WTC11 (cell line): Measurements from ENCODE around the gene TMEM178B. TPM values are rescaled to one million over a fixed set of nuclear protein-coding genes. Genes with fewer than 3 reads are reported as not detected.

Source experiments
- ATAC-seq: fragments of 200-7000 bp; cut with Tn5 transposase; 2 replicates; pipeline ENCODE4 v1.10.0; 2021; ENCODE audit warnings: mild to moderate bottlenecking, moderate library complexity
- CTCF ChIA-PET: fragments of 300-600 bp; sonication (Branson Sonifier 250); formaldehyde crosslinking; loops from one replicate; lab custom pipeline; 2021; ENCODE audit warnings: antibody characterized with exemption; lab: Charles Lee
- POLR2A ChIA-PET: fragments of 350-600 bp; sonication (Branson Sonifier 250); formaldehyde crosslinking; loops from one replicate; lab custom pipeline; 2021; ENCODE audit warnings: antibody characterized with exemption; lab: Charles Lee
- DNase-seq: peaks from one replicate; pipeline ENCODE4 v3.0.0; 2021; ENCODE audit warnings: low spot score
- H3K27ac Mint-ChIP-seq: 2 replicates; pipeline ENCODE4 v1.8.0; 2021; ENCODE audit warnings: mixed read lengths
- H3K27me3 Mint-ChIP-seq: 2 replicates; pipeline ENCODE4 v1.8.0; 2021; ENCODE audit warnings: low read depth, mild to moderate bottlenecking, moderate library complexity, mixed read lengths
- H3K36me3 Mint-ChIP-seq: 2 replicates; pipeline ENCODE4 v1.8.0; 2021; ENCODE audit warnings: mixed read lengths
- H3K4me1 Mint-ChIP-seq: 2 replicates; pipeline ENCODE4 v1.8.0; 2022; ENCODE audit warnings: mixed read lengths
- H3K4me3 Mint-ChIP-seq: 2 replicates; pipeline ENCODE4 v1.8.0; 2021; ENCODE audit warnings: mild to moderate bottlenecking, moderate library complexity, mixed read lengths
- H3K9me3 Mint-ChIP-seq: 2 replicates; pipeline ENCODE4 v1.8.0; 2021; ENCODE audit warnings: mixed read lengths
- CREM ChIP-seq: sonication (generic); formaldehyde crosslinking; IDR thresholded peaks from 2 replicates; pipeline ENCODE4 v1.8.1; 2022; ENCODE audit warnings: mild to moderate bottlenecking, missing genetic modification reagents, moderate library complexity
- FOXJ3 ChIP-seq: sonication (generic); formaldehyde crosslinking; IDR thresholded peaks from 2 replicates; pipeline ENCODE4 v1.9.0; 2021; ENCODE audit warnings: missing genetic modification reagents, mild to moderate bottlenecking, borderline replicate concordance
- FOXK1 ChIP-seq: sonication (generic); formaldehyde crosslinking; IDR thresholded peaks from 2 replicates; pipeline ENCODE4 v1.8.0; 2022; ENCODE audit warnings: mild to moderate bottlenecking, moderate library complexity, missing genetic modification reagents
- GABPB1 ChIP-seq: sonication (generic); formaldehyde crosslinking; IDR thresholded peaks from 2 replicates; pipeline ENCODE4 v1.8.1; 2023; ENCODE audit warnings: mild to moderate bottlenecking, missing genetic modification reagents
- GRHL2 ChIP-seq: fragments of 250-450 bp; sonication (Bioruptor Pico); IDR thresholded peaks from 2 replicates; pipeline ENCODE4 v1.8.0; 2022; ENCODE audit warnings: mild to moderate bottlenecking, moderate library complexity; ENCODE audit not compliant: insufficient replicate concordance, severe bottlenecking
- MYBL2 ChIP-seq: sonication (generic); formaldehyde crosslinking; IDR thresholded peaks from 2 replicates; pipeline ENCODE4 v1.8.1; 2023; ENCODE audit warnings: mild to moderate bottlenecking, moderate library complexity, missing genetic modification reagents
- NFATC4 ChIP-seq: fragments of 250-450 bp; sonication (Bioruptor Pico); IDR thresholded peaks from 2 replicates; pipeline ENCODE4 v1.9.0; 2021; ENCODE audit warnings: mild to moderate bottlenecking
- NR1H2 ChIP-seq: sonication (generic); formaldehyde crosslinking; IDR thresholded peaks from 2 replicates; pipeline ENCODE4 v1.9.0; 2021; ENCODE audit warnings: mild to moderate bottlenecking, moderate library complexity, missing genetic modification reagents
- PRRX2 ChIP-seq: fragments of 250-450 bp; sonication (Bioruptor Pico); IDR thresholded peaks from 2 replicates; pipeline ENCODE4 v1.8.0; 2021; ENCODE audit warnings: mild to moderate bottlenecking
- RORB ChIP-seq: fragments of 250-450 bp; sonication (Bioruptor Pico); IDR thresholded peaks from 2 replicates; pipeline ENCODE4 v1.9.0; 2021; ENCODE audit warnings: mild to moderate bottlenecking
- SMAD4 ChIP-seq: sonication (generic); formaldehyde crosslinking; IDR thresholded peaks from 2 replicates; pipeline ENCODE4 v1.8.0; 2022; ENCODE audit warnings: mild to moderate bottlenecking, missing genetic modification reagents
- SOX15 ChIP-seq: fragments of 250-450 bp; sonication (Bioruptor Pico); IDR thresholded peaks from 2 replicates; pipeline ENCODE4 v1.9.0; 2021; ENCODE audit warnings: mild to moderate bottlenecking
- SP1 ChIP-seq: sonication (generic); formaldehyde crosslinking; conservative IDR thresholded peaks from 2 replicates; pipeline ENCODE4 v1.8.1; 2022; ENCODE audit warnings: missing genetic modification reagents
- ZNF138 ChIP-seq: sonication (generic); formaldehyde crosslinking; conservative IDR thresholded peaks from 2 replicates; pipeline ENCODE4 v1.8.1; 2022; ENCODE audit warnings: mild to moderate bottlenecking, moderate library complexity, missing genetic modification reagents
- ZNF219 ChIP-seq: sonication (generic); formaldehyde crosslinking; IDR thresholded peaks from 2 replicates; pipeline ENCODE4 v1.8.0; 2023; ENCODE audit warnings: missing genetic modification reagents, mild to moderate bottlenecking, borderline replicate concordance
- ZNF423 ChIP-seq: fragments of 250-450 bp; sonication (Bioruptor Pico); IDR thresholded peaks from 2 replicates; pipeline ENCODE4 v2.1.2; 2022; ENCODE audit warnings: mild to moderate bottlenecking, moderate library complexity
- total RNA-seq: library from RNA; stranded (reverse); gene quantifications from 3 replicates; pipeline ENCODE4 v1.2.3, GENCODE V29; 2021
- TF ChIP-seq, protein P1 (sequence below): sonication (generic); formaldehyde crosslinking; IDR thresholded peaks from 2 replicates; pipeline ENCODE4 v1.8.1; 2023; ENCODE audit warnings: mild to moderate bottlenecking, missing genetic modification reagents, borderline replicate concordance
- TF ChIP-seq, protein P2 (sequence below): sonication (generic); formaldehyde crosslinking; IDR thresholded peaks from 2 replicates; pipeline ENCODE4 v1.8.0; 2022; ENCODE audit warnings: mild to moderate bottlenecking, missing genetic modification reagents
- TF ChIP-seq, protein P3 (sequence below): sonication (generic); formaldehyde crosslinking; conservative IDR thresholded peaks from 2 replicates; pipeline ENCODE4 v1.8.1; 2022; ENCODE audit warnings: mild to moderate bottlenecking, missing genetic modification reagents
- TF ChIP-seq, protein P4 (sequence below): fragments of 250-450 bp; sonication (Bioruptor Pico); IDR thresholded peaks from 2 replicates; pipeline ENCODE4 v2.1.2; 2022; ENCODE audit warnings: mild to moderate bottlenecking, moderate library complexity
- TF ChIP-seq, protein P5 (sequence below): sonication (generic); formaldehyde crosslinking; IDR thresholded peaks from 2 replicates; pipeline ENCODE4 v1.8.0; 2022; ENCODE audit warnings: mild to moderate bottlenecking, missing genetic modification reagents
- TF ChIP-seq, protein P6 (sequence below): sonication (generic); formaldehyde crosslinking; IDR thresholded peaks from 2 replicates; pipeline ENCODE4 v1.8.1; 2023; ENCODE audit warnings: mild to moderate bottlenecking, missing genetic modification reagents

The TMEM178B gene
- total RNA-seq, 1 experiment from 2014 or later: 20.4 TPM

DNA sequence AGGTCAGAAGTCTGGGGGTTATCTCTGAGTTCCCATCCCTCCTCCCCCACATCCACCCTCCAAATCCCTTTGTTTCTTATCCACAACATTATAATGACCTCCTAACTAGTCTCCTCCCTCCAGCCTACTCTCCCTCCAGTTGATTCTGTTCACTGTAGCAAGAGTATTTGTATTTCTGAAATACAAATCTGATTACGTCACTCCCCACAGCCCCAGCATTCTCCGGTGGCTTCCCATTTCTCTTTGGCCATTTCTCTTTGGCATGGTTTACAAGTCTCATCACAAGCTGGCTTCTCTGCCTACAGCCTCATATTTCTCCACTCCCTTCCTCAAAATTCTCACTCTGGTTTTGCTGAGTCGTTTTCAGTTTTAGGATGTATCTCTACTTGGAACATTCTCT is 34.5 kb upstream of the TMEM178B start (continued):
- TF ChIP-seq, protein P1, sequence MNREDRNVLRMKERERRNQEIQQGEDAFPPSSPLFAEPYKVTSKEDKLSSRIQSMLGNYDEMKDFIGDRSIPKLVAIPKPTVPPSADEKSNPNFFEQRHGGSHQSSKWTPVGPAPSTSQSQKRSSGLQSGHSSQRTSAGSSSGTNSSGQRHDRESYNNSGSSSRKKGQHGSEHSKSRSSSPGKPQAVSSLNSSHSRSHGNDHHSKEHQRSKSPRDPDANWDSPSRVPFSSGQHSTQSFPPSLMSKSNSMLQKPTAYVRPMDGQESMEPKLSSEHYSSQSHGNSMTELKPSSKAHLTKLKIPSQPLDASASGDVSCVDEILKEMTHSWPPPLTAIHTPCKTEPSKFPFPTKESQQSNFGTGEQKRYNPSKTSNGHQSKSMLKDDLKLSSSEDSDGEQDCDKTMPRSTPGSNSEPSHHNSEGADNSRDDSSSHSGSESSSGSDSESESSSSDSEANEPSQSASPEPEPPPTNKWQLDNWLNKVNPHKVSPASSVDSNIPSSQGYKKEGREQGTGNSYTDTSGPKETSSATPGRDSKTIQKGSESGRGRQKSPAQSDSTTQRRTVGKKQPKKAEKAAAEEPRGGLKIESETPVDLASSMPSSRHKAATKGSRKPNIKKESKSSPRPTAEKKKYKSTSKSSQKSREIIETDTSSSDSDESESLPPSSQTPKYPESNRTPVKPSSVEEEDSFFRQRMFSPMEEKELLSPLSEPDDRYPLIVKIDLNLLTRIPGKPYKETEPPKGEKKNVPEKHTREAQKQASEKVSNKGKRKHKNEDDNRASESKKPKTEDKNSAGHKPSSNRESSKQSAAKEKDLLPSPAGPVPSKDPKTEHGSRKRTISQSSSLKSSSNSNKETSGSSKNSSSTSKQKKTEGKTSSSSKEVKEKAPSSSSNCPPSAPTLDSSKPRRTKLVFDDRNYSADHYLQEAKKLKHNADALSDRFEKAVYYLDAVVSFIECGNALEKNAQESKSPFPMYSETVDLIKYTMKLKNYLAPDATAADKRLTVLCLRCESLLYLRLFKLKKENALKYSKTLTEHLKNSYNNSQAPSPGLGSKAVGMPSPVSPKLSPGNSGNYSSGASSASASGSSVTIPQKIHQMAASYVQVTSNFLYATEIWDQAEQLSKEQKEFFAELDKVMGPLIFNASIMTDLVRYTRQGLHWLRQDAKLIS (CRISPR knock-in tag): no peak
- TF ChIP-seq, protein P2, sequence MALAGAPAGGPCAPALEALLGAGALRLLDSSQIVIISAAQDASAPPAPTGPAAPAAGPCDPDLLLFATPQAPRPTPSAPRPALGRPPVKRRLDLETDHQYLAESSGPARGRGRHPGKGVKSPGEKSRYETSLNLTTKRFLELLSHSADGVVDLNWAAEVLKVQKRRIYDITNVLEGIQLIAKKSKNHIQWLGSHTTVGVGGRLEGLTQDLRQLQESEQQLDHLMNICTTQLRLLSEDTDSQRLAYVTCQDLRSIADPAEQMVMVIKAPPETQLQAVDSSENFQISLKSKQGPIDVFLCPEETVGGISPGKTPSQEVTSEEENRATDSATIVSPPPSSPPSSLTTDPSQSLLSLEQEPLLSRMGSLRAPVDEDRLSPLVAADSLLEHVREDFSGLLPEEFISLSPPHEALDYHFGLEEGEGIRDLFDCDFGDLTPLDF: no peak
- TF ChIP-seq SOX15 (CRISPR knock-in tag) (no peak), CREM (CRISPR knock-in tag) (no peak), SP1 (CRISPR knock-in tag) (no peak), RORB (CRISPR knock-in tag) (no peak), ZNF423 (CRISPR knock-in tag) (no peak), ZNF138 (CRISPR knock-in tag) (no peak), SMAD4 (no peak), GRHL2 (CRISPR knock-in tag) (no peak)
- TF ChIP-seq, protein P3, sequence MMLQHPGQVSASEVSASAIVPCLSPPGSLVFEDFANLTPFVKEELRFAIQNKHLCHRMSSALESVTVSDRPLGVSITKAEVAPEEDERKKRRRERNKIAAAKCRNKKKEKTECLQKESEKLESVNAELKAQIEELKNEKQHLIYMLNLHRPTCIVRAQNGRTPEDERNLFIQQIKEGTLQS (CRISPR knock-in tag): no peak
- TF ChIP-seq, protein P4, sequence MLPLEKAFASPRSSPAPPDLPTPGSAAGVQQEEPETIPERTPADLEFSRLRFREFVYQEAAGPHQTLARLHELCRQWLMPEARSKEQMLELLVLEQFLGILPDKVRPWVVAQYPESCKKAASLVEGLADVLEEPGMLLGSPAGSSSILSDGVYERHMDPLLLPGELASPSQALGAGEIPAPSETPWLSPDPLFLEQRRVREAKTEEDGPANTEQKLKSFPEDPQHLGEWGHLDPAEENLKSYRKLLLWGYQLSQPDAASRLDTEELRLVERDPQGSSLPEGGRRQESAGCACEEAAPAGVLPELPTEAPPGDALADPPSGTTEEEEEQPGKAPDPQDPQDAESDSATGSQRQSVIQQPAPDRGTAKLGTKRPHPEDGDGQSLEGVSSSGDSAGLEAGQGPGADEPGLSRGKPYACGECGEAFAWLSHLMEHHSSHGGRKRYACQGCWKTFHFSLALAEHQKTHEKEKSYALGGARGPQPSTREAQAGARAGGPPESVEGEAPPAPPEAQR: no peak
- TF ChIP-seq, protein P5, sequence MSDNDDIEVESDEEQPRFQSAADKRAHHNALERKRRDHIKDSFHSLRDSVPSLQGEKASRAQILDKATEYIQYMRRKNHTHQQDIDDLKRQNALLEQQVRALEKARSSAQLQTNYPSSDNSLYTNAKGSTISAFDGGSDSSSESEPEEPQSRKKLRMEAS (CRISPR knock-in tag): no peak

DNA sequence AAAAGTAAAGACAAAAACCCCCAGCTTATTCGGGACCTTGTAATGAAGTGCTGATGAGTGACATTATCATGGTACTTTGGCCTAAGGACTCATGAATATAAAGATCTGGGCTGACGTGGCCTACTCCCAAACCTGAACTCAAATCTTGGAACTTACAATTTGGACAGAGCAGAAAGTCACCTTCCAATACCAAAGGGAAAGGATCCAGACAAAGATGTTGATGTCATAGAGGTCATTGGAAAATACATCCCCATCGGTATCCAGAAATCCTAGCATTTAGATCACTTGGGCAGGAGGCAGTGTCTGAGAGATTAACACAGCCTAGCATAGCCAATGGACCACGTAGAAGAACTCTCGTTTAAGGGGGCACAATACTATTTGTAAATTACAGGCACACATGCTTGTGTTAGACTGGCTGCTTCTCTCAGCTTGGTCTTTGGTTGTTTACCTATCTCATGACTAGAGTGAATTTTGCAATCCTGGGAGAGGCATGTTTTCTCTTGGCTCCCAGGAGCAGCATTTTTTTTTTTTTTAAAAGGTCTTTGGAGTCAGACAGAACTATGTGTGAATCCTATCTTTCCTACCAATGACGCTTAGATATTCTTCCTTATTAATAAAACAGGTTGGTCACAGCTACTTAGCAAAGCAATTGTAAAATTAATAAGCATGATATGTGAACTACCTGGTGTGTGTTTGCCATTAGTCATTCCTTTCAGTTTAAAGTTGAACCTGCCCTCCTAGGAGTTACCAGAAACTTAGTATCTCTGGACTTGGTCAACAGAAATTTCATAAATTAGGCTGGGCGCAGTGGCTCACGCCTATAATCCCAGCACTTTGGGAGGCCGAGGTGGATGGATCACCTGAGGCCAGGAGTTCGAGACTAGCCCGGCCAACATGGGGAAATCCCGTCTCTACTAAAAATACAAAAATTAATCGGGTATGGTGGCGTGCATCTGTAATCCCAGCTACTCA is 31.4 kb upstream of the TMEM178B start:
- Mint-ChIP-seq H3K27ac (no peak overlapping the region), H3K36me3 (no peaks in the 10 kb centered on the region), H3K4me1 (0 out of 2 replicates have a peak, but pooled peaks cover 4% of the 10 kb centered on the region), H3K9me3 (peaks cover 7% of the 10 kb centered on the region), H3K27me3 (no peaks in the 10 kb centered on the region), H3K4me3 (no peak overlapping the region)
- CTCF ChIA-PET: no interaction called here
- DNase-seq: no peak
- no peak for ATAC-seq
- POLR2A ChIA-PET: no interaction called here
- TF ChIP-seq MYBL2: no peak
- no peak for TF ChIP-seq SOX15 (CRISPR knock-in tag)
- TF ChIP-seq, protein P1 (CRISPR knock-in tag): no peak
- TF ChIP-seq ZNF219 (CRISPR knock-in tag): no peak
- TF ChIP-seq, protein P6, sequence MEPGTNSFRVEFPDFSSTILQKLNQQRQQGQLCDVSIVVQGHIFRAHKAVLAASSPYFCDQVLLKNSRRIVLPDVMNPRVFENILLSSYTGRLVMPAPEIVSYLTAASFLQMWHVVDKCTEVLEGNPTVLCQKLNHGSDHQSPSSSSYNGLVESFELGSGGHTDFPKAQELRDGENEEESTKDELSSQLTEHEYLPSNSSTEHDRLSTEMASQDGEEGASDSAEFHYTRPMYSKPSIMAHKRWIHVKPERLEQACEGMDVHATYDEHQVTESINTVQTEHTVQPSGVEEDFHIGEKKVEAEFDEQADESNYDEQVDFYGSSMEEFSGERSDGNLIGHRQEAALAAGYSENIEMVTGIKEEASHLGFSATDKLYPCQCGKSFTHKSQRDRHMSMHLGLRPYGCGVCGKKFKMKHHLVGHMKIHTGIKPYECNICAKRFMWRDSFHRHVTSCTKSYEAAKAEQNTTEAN: no peak
- TF ChIP-seq NR1H2 (CRISPR knock-in tag): no peak
- TF ChIP-seq FOXK1 (CRISPR knock-in tag): no peak
- no peak for TF ChIP-seq FOXJ3
- no peak for TF ChIP-seq GABPB1 (CRISPR knock-in tag)
- no peak for TF ChIP-seq PRRX2 (CRISPR knock-in tag)
- TF ChIP-seq, protein P2: no peak
- TF ChIP-seq NFATC4: no peak
